Natural killer cell (primary cell): ENCODE results near the gene PTPRQ. TPM values are rescaled to one million over a fixed set of nuclear protein-coding genes. Genes with fewer than 3 reads are reported as not detected.

ENCODE experiments used
- ATAC-seq, 3 donors: fragments of 150-1000 bp in 2 of 3; fragments of 200-7000 bp in 1 of 3; cut with Tn5 transposase; 1 replicate in 1 of 3; 2 replicates in 2 of 3; pipeline ENCODE4 v1.10.0; 2021; ENCODE audit warnings: mild to moderate bottlenecking in 2 of 3, moderate library complexity in 2 of 3
- DNase-seq, 2 donors: peaks; one replicate each; pipeline versions ENCODE4 v3.0.0 to v3.0.0-alpha.2; 2013 to 2021; ENCODE audit warnings: mixed read lengths in 1 of 2
- H3K27ac ChIP-seq: one replicate; pipeline ENCODE4 v1.5.1; 2013; ENCODE audit warnings: mild to moderate bottlenecking, low read length
- H3K27me3 ChIP-seq: one replicate; pipeline ENCODE4 v1.6.1; 2013; ENCODE audit warnings: low read length; ENCODE audit not compliant: control insufficient read depth, insufficient read depth
- H3K36me3 ChIP-seq: one replicate; pipeline ENCODE4 v1.6.1; 2013; ENCODE audit warnings: low read length; ENCODE audit not compliant: control insufficient read depth, insufficient read depth
- H3K4me1 ChIP-seq: one replicate; pipeline ENCODE4 v1.6.1; 2013; ENCODE audit warnings: low read length; ENCODE audit not compliant: control insufficient read depth, insufficient read depth
- H3K4me3 ChIP-seq: one replicate; pipeline ENCODE4 v1.5.1; 2013; ENCODE audit warnings: low read length
- H3K9me3 ChIP-seq: one replicate; pipeline ENCODE4 v1.6.1; 2013; ENCODE audit warnings: low read length; ENCODE audit not compliant: control insufficient read depth, insufficient read depth
- H3K27ac Mint-ChIP-seq, 2 donors: one replicate each; pipeline ENCODE4 v1.8.0; 2022; ENCODE audit warnings: mild to moderate bottlenecking in 2 of 2, mixed read lengths in 2 of 2, moderate library complexity in 1 of 2
- H3K27me3 Mint-ChIP-seq, 2 donors: one replicate each; pipeline ENCODE4 v1.8.0; 2022; ENCODE audit warnings: low read depth in 2 of 2, mixed read lengths in 2 of 2
- H3K36me3 Mint-ChIP-seq: one replicate; pipeline ENCODE4 v1.8.0; 2022; ENCODE audit warnings: mixed read lengths
- H3K4me1 Mint-ChIP-seq, 2 donors: one replicate each; pipeline ENCODE4 v1.8.0; 2022; ENCODE audit warnings: mixed read lengths in 2 of 2
- H3K4me3 Mint-ChIP-seq: one replicate; pipeline ENCODE4 v1.8.0; 2022; ENCODE audit warnings: mild to moderate bottlenecking, moderate library complexity, mixed read lengths
- H3K9me3 Mint-ChIP-seq, 2 donors: one replicate each; pipeline ENCODE4 v1.8.0; 2022; ENCODE audit warnings: mixed read lengths in 2 of 2
- WGBS: methylation state at CpG from one replicate; pipeline ENCODE4 v1.1.7; 2013; ENCODE audit warnings: missing lambda C conversion rate; ENCODE audit not compliant: insufficient coverage; 5-methylcytosine and 5-hydroxymethylcytosine counted together
- intact Hi-C: fragments of 100-400 bp; cut with micrococcal nuclease; formaldehyde crosslinking; loops from one replicate; pipeline ENCODE4 v1.14.2; 2022
- total RNA-seq, 4 donors: library from RNA; stranded (reverse); fragments of 120-200 nt in 1 of 4; gene quantifications; one replicate each; pipeline versions ENCODE4 v1.2.3 to v1.2.4, GENCODE V29; 2013 to 2022
- TF ChIP-seq, protein P1 (sequence below): fragments of 200-600 bp; IDR thresholded peaks from one replicate; pipeline ENCODE4 v1.8.0; 2022; ENCODE audit warnings: antibody characterized with exemption

PTPRQ gene
- total RNA-seq, 3 donors from 2014 or later (not counting 1 experiment from before 2014, with no cell fraction given) = not detected

- no peak for DNase-seq
- 52% methylated on average over 4 of the region's 4 CpGs for WGBS
- Mint-ChIP-seq H3K4me3 (no peak overlapping the region), H3K36me3 (no peaks in the 10 kb centered on the region), H3K27ac (no peak overlapping the region), H3K9me3 (peaks cover 6% of the 10 kb centered on the region in 2 donors), H3K4me1 (no peaks in the 10 kb centered on the region), H3K27me3 (no peaks in the 10 kb centered on the region)
- Histone ChIP-seq H3K4me1 (no peaks in the 10 kb centered on the region), H3K36me3 (no peaks in the 10 kb centered on the region), H3K4me3 (no peak overlapping the region), H3K27me3 (no peaks in the 10 kb centered on the region), H3K9me3 (no peaks in the 10 kb centered on the region), H3K27ac (no peak overlapping the region)
- TF ChIP-seq, protein P1, sequence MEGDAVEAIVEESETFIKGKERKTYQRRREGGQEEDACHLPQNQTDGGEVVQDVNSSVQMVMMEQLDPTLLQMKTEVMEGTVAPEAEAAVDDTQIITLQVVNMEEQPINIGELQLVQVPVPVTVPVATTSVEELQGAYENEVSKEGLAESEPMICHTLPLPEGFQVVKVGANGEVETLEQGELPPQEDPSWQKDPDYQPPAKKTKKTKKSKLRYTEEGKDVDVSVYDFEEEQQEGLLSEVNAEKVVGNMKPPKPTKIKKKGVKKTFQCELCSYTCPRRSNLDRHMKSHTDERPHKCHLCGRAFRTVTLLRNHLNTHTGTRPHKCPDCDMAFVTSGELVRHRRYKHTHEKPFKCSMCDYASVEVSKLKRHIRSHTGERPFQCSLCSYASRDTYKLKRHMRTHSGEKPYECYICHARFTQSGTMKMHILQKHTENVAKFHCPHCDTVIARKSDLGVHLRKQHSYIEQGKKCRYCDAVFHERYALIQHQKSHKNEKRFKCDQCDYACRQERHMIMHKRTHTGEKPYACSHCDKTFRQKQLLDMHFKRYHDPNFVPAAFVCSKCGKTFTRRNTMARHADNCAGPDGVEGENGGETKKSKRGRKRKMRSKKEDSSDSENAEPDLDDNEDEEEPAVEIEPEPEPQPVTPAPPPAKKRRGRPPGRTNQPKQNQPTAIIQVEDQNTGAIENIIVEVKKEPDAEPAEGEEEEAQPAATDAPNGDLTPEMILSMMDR = no peak
- intact Hi-C loops = no loop called here
- no peak for ATAC-seq
Measured at GRCh38 chr12:80632835-80633234, 188.8 kb downstream of the PTPRQ start.

DNA sequence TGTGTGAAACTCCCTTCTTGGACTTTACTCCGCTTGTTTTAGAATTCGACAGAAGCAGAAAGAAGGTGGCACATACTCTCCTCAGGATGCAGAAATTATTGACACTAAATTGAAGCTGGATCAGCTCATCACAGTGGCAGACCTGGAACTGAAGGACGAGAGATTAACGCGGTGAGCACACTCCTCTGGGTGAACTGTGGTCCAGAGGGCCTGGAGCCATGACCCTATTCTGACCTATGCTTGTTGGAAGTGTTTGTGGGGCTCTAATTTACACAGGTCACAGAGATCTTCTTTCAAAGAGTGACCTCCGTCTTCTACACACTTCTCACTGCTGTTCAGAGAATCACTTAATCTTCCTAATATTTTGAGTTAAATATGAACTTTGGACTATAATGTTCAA is 190.9 kb downstream of the PTPRQ start:
- peaks cover 3 to 6% of the 10 kb centered on the region in 2 donors for H3K9me3 Mint-ChIP-seq
- whole genome bisulfite sequencing = 73% methylated on average over 5 of the region's 6 CpGs

GRCh38 chr12:80636832-80637231 is 192.8 kb downstream of the PTPRQ start:
- WGBS = 98% methylated on average over 3 of the region's 4 CpGs
- intact Hi-C loops = no loop called here
- no peaks in the 10 kb centered on the region for H3K4me1 Mint-ChIP-seq
- H3K9me3 ChIP-seq = no peaks in the 10 kb centered on the region
- DNase-seq (no peak), ATAC-seq (no peak)
- no peak overlapping the region for H3K4me3 ChIP-seq
- H3K27me3 ChIP-seq = no peaks in the 10 kb centered on the region
- no peaks in the 10 kb centered on the region for H3K36me3 Mint-ChIP-seq
- TF ChIP-seq, protein P1 = no peak
- H3K27ac Mint-ChIP-seq = no peak overlapping the region
- no peaks in the 10 kb centered on the region for H3K4me1 ChIP-seq
- no peak overlapping the region for H3K4me3 Mint-ChIP-seq
- no peaks in the 10 kb centered on the region for H3K36me3 ChIP-seq
- no peaks in the 10 kb centered on the region for H3K27me3 Mint-ChIP-seq
- peaks cover 5 to 8% of the 10 kb centered on the region in 2 donors for H3K9me3 Mint-ChIP-seq
- H3K27ac ChIP-seq = no peak overlapping the region

More for the DNA sequence above, 190.9 kb downstream of the PTPRQ start:
- H3K36me3 Mint-ChIP-seq = no peaks in the 10 kb centered on the region
- Histone ChIP-seq H3K27me3 (no peaks in the 10 kb centered on the region), H3K36me3 (no peaks in the 10 kb centered on the region), H3K9me3 (no peaks in the 10 kb centered on the region), H3K27ac (no peak overlapping the region), H3K4me1 (no peaks in the 10 kb centered on the region), H3K4me3 (no peak overlapping the region)
- intact Hi-C loops = no loop called here
- ATAC-seq (no peak), DNase-seq (no peak)
- H3K27me3 Mint-ChIP-seq = no peaks in the 10 kb centered on the region
- H3K4me1 Mint-ChIP-seq = no peaks in the 10 kb centered on the region
- TF ChIP-seq, protein P1 = no peak
- H3K27ac Mint-ChIP-seq = no peak overlapping the region
- H3K4me3 Mint-ChIP-seq = no peak overlapping the region

- no peaks in the 10 kb centered on the region for H3K27me3 Mint-ChIP-seq
- WGBS = 77% methylated on average over 2 of the region's 2 CpGs
- no peaks in the 10 kb centered on the region for H3K4me1 ChIP-seq
- no peaks in the 10 kb centered on the region for H3K36me3 Mint-ChIP-seq
- no peaks in the 10 kb centered on the region for H3K36me3 ChIP-seq
- H3K27ac ChIP-seq = no peak overlapping the region
- intact Hi-C loops = no loop called here
- H3K9me3 Mint-ChIP-seq = peaks cover 6 to 9% of the 10 kb centered on the region in 2 donors
- TF ChIP-seq, protein P1 = no peak
- DNase-seq = no peak
- no peak overlapping the region for H3K4me3 ChIP-seq
- no peak for ATAC-seq
- H3K4me3 Mint-ChIP-seq = no peak overlapping the region
- no peak overlapping the region for H3K27ac Mint-ChIP-seq
- no peaks in the 10 kb centered on the region for H3K27me3 ChIP-seq
- no peaks in the 10 kb centered on the region for H3K9me3 ChIP-seq
- H3K4me1 Mint-ChIP-seq = no peaks in the 10 kb centered on the region
Measured at GRCh38 chr12:80641936-80642335, 197.9 kb downstream of the PTPRQ start.
